Right atrium auricular region (tissue), 2 donors: ENCODE data around the gene SPDYC. TPM values are rescaled to one million over a fixed set of nuclear protein-coding genes. Genes with fewer than 3 reads are reported as not detected.

Source experiments
- DNase-seq: peaks from one replicate; pipeline ENCODE4 v3.0.0-alpha.2; 2019; ENCODE audit warnings: low spot score
- H3K27ac ChIP-seq, 2 donors: fragments of 200-600 bp; sonication (generic); 1 replicate in 1 of 2; 2 replicates in 1 of 2; pipeline ENCODE4 v1.5.1; 2016 to 2019
- H3K27me3 ChIP-seq, 2 donors: fragments of 200-600 bp; sonication (generic); one replicate each; pipeline versions ENCODE4 v1.5.1 to v1.6.0; 2017 to 2019
- H3K36me3 ChIP-seq: fragments of 200-600 bp; sonication (generic); one replicate; pipeline ENCODE4 v1.5.1; 2016
- H3K4me1 ChIP-seq, 2 donors: fragments of 200-600 bp; sonication (generic); one replicate each; pipeline versions ENCODE4 v1.5.1 to v1.6.0; 2017 to 2019
- H3K4me3 ChIP-seq, 2 donors: fragments of 200-600 bp; sonication (generic); 1 replicate in 1 of 2; 2 replicates in 1 of 2; pipeline ENCODE4 v1.5.1; 2017 to 2019; ENCODE audit warnings: mild to moderate bottlenecking in 1 of 2, moderate library complexity in 1 of 2
- H3K9me3 ChIP-seq, 2 donors: fragments of 200-600 bp; sonication (generic); one replicate each; pipeline ENCODE4 v1.5.1; 2019
- CTCF ChIP-seq, 2 donors: fragments of 200-600 bp; sonication (generic); IDR thresholded peaks; one replicate each; pipeline ENCODE4 v1.5.1; 2019; ENCODE audit warnings: antibody characterized with exemption in 2 of 2
- total RNA-seq, 2 donors: library from RNA; depleted of rRNA; stranded (reverse); fragments of >200 nt; gene quantifications; one replicate each; pipeline ENCODE4 v1.1.0, GENCODE V29; 2016

Gene SPDYC
- total RNA-seq, 2 donors from 2014 or later: not detected

GRCh38 chr11:65204143-65204542, 34.1 kb downstream of the SPDYC start:
- H3K27ac ChIP-seq: no peak overlapping the region

GRCh38 chr11:65204646-65205601, 34.9 kb downstream of the SPDYC start:
- Histone ChIP-seq H3K4me3 (no peak overlapping the region), H3K4me1 (no peaks in the 10 kb centered on the region), H3K36me3 (peaks cover 83% of the 10 kb centered on the region), H3K27me3 (no peaks in the 10 kb centered on the region), H3K9me3 (no peaks in the 10 kb centered on the region), H3K27ac (no peak overlapping the region)
- peak; percentile 79 to 89 for TF ChIP-seq CTCF (IDR thresholded peaks at IDR 0.05)
- DNase-seq: no peak

More at GRCh38 chr11:65204143-65204542, 34.1 kb downstream of the SPDYC start:
- Histone ChIP-seq H3K36me3 (peaks cover 83% of the 10 kb centered on the region), H3K27me3 (no peaks in the 10 kb centered on the region), H3K9me3 (no peaks in the 10 kb centered on the region), H3K4me1 (no peaks in the 10 kb centered on the region), H3K4me3 (no peak overlapping the region)
- no peak for DNase-seq
- TF ChIP-seq CTCF (IDR thresholded peaks at IDR 0.05): no peak

GRCh38 chr11:65205602-65205967, 35.6 kb downstream of the SPDYC start:
- Histone ChIP-seq H3K27ac (no peak overlapping the region), H3K4me3 (no peak overlapping the region), H3K4me1 (no peaks in the 10 kb centered on the region), H3K9me3 (no peaks in the 10 kb centered on the region), H3K27me3 (no peaks in the 10 kb centered on the region), H3K36me3 (peaks cover 83% of the 10 kb centered on the region)
- DNase-seq: no peak
- TF ChIP-seq CTCF (IDR thresholded peaks at IDR 0.05): no peak

- Histone ChIP-seq H3K4me3 (no peak overlapping the region), H3K36me3 (peaks cover 88% of the 10 kb centered on the region), H3K4me1 (no peaks in the 10 kb centered on the region), H3K9me3 (no peaks in the 10 kb centered on the region), H3K27me3 (no peaks in the 10 kb centered on the region), H3K27ac (no peak overlapping the region)
- TF ChIP-seq CTCF (IDR thresholded peaks at IDR 0.05): no peak
- DNase-seq: no peak
These were observed 36.4 kb downstream of the SPDYC start for GRCh38 chr11:65206441-65206841.

- Histone ChIP-seq H3K27me3 (no peaks in the 10 kb centered on the region), H3K4me3 (no peak overlapping the region), H3K36me3 (peaks cover 92% of the 10 kb centered on the region), H3K9me3 (no peaks in the 10 kb centered on the region), H3K4me1 (no peaks in the 10 kb centered on the region), H3K27ac (no peak overlapping the region)
- DNase-seq: no peak
- TF ChIP-seq CTCF (IDR thresholded peaks at IDR 0.05): no peak
These were observed 36.9 kb downstream of the SPDYC start for GRCh38 chr11:65206901-65207300.
